ENCODE measurements around the gene GLT1D1.

- TF ChIP-seq, protein P1, sequence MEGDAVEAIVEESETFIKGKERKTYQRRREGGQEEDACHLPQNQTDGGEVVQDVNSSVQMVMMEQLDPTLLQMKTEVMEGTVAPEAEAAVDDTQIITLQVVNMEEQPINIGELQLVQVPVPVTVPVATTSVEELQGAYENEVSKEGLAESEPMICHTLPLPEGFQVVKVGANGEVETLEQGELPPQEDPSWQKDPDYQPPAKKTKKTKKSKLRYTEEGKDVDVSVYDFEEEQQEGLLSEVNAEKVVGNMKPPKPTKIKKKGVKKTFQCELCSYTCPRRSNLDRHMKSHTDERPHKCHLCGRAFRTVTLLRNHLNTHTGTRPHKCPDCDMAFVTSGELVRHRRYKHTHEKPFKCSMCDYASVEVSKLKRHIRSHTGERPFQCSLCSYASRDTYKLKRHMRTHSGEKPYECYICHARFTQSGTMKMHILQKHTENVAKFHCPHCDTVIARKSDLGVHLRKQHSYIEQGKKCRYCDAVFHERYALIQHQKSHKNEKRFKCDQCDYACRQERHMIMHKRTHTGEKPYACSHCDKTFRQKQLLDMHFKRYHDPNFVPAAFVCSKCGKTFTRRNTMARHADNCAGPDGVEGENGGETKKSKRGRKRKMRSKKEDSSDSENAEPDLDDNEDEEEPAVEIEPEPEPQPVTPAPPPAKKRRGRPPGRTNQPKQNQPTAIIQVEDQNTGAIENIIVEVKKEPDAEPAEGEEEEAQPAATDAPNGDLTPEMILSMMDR (IDR thresholded peaks at IDR 0.05) = no peak
- TF ChIP-seq EP300 (IDR thresholded peaks at IDR 0.05) = no peak
- TF ChIP-seq POLR2AphosphoS5 (IDR thresholded peaks at IDR 0.05) = no peak
These were observed 89.7 kb downstream of the GLT1D1 start for GRCh38 chr12:128942960-128943477.
